Endothelial cell of umbilical vein (primary cell): ENCODE results near the gene TUBA3C. TPM values are rescaled to one million over a fixed set of nuclear protein-coding genes. Genes with fewer than 3 reads are reported as not detected.

ENCODE experiments used
- BruUV-seq: library from RNA; stranded (reverse); fragments of 400-500 nt; replicated peaks from 2 replicates; lab custom pipeline; 2021; lab: Mats Ljungman, UMichigan
- CTCF ChIA-PET: fragments of 300-600, 350-600 bp; sonication (Branson Sonifier 250); formaldehyde crosslinking; loops from one replicate; lab custom pipeline; 2021; ENCODE audit warnings: antibody characterized with exemption, inconsistent platforms; lab: Charles Lee
- POLR2A ChIA-PET: fragments of 300-600, 350-600 bp; sonication (Branson Sonifier 250); formaldehyde crosslinking; loops from one replicate; lab custom pipeline; 2021; ENCODE audit warnings: antibody characterized with exemption, inconsistent platforms; lab: Charles Lee
- DNase-seq: peaks from one replicate; pipeline ENCODE4 v3.0.0-alpha.2; 2011; ENCODE audit warnings: low read depth, low spot score
- FAIRE-seq: peaks from 2 replicates; lab custom pipeline; 2011; peaks lifted over from hg19 to GRCh38; lab: Jason Lieb, UNC
- H2AFZ ChIP-seq: 2 replicates; pipeline ENCODE4 v1.6.0; 2012; ENCODE audit warnings: low read depth, low read length, control low read depth, inconsistent platforms
- H3K27ac ChIP-seq: 2 replicates; pipeline ENCODE4 v1.5.1; 2011; ENCODE audit warnings: low read depth, mild to moderate bottlenecking, control low read depth, low read length, moderate library complexity; ENCODE audit not compliant: insufficient read depth
- H3K27me3 ChIP-seq, 2 experiments: 2 replicates each; pipeline versions ENCODE4 v1.6.0 to v1.6.1; 2011; ENCODE audit warnings: low read length in 2 of 2, mixed read lengths in 1 of 2; ENCODE audit not compliant: control insufficient read depth in 2 of 2, insufficient read depth in 2 of 2
- H3K36me3 ChIP-seq, 2 experiments: 2 replicates in 1 of 2; 3 replicates in 1 of 2; pipeline ENCODE4 v1.5.1; 2011; ENCODE audit warnings: low read length in 2 of 2, mild to moderate bottlenecking in 1 of 2, moderate library complexity in 1 of 2; ENCODE audit not compliant: control insufficient read depth in 2 of 2, insufficient read depth in 2 of 2; ENCODE audit errors: extremely low read depth in 1 of 2
- H3K4me1 ChIP-seq: 3 replicates; pipeline ENCODE4 v1.5.1; 2011; ENCODE audit warnings: mild to moderate bottlenecking, low read length; ENCODE audit not compliant: control insufficient read depth, insufficient read depth; ENCODE audit errors: extremely low read depth
- H3K4me2 ChIP-seq: 2 replicates; pipeline ENCODE4 v1.6.1; 2011; ENCODE audit warnings: low read length, control low read depth, mixed read lengths; ENCODE audit not compliant: insufficient read depth
- H3K4me3 ChIP-seq, 3 experiments: fragments of 200-600 bp in 1 of 3; sonication (generic), shearing (Covaris generic) in 1 of 3; replicated peaks in 1 of 3; 2 replicates each; pipeline ENCODE4 v1.5.1; 2011 to 2016; ENCODE audit warnings: control low read depth in 3 of 3, low read length in 3 of 3, mild to moderate bottlenecking in 2 of 3, inconsistent platforms in 1 of 3, low read depth in 1 of 3, moderate library complexity in 1 of 3; ENCODE audit not compliant: insufficient read depth in 1 of 3
- H3K79me2 ChIP-seq: 2 replicates; pipeline ENCODE4 v1.6.0; 2012; ENCODE audit warnings: low read length, inconsistent platforms; ENCODE audit not compliant: control insufficient read depth, insufficient read depth
- H3K9ac ChIP-seq: replicated peaks from 2 replicates; pipeline ENCODE3; 2011; ENCODE audit warnings: low read length, control low read depth; ENCODE audit not compliant: insufficient read depth; ENCODE audit errors: extremely low read depth
- H3K9me1 ChIP-seq: replicated peaks from 3 replicates; pipeline ENCODE4 v1.6.0; 2011; ENCODE audit warnings: mild to moderate bottlenecking, low read length; ENCODE audit not compliant: control insufficient read depth, insufficient read depth; ENCODE audit errors: extremely low read depth
- H3K9me3 ChIP-seq: replicated peaks from 2 replicates; pipeline ENCODE4 v1.5.1; 2012; ENCODE audit warnings: low read length, inconsistent platforms; ENCODE audit not compliant: control insufficient read depth, insufficient read depth
- H4K20me1 ChIP-seq: replicated peaks from 2 replicates; pipeline ENCODE3; 2011; ENCODE audit warnings: mild to moderate bottlenecking, low read length; ENCODE audit not compliant: control insufficient read depth, insufficient read depth; ENCODE audit errors: extremely low read depth
- CTCF ChIP-seq, 2 donors: IDR thresholded peaks; 1 replicate in 1 of 2; 2 replicates in 1 of 2; pipeline ENCODE4 v1.5.1; 2011; ENCODE audit warnings: low read length in 2 of 2, mild to moderate bottlenecking in 2 of 2, moderate library complexity in 2 of 2, control low read depth in 1 of 2, inconsistent platforms in 1 of 2, low read depth in 1 of 2; ENCODE audit not compliant: insufficient read depth in 1 of 2; ENCODE audit errors: extremely low read depth in 1 of 2
- EZH2 ChIP-seq: IDR thresholded peaks from 2 replicates; pipeline ENCODE4 v1.6.1; 2012; ENCODE audit warnings: borderline replicate concordance, low read depth, mild to moderate bottlenecking, moderate library complexity, low read length, inconsistent platforms; ENCODE audit not compliant: severe bottlenecking
- FOS ChIP-seq: IDR thresholded peaks from 2 replicates; pipeline ENCODE4 v1.6.1; 2011; ENCODE audit warnings: mild to moderate bottlenecking, low read length, moderate library complexity, borderline replicate concordance; ENCODE audit not compliant: insufficient read depth
- GATA2 ChIP-seq: IDR thresholded peaks from 2 replicates; pipeline ENCODE4 v1.7.0; 2011; ENCODE audit warnings: low read depth, mild to moderate bottlenecking, moderate library complexity, mixed read lengths, low read length; ENCODE audit not compliant: insufficient read length, insufficient read depth
- JUN ChIP-seq: IDR thresholded peaks from 2 replicates; pipeline ENCODE4 v1.6.1; 2011; ENCODE audit warnings: borderline replicate concordance, low read depth; ENCODE audit not compliant: insufficient read length, insufficient read depth
- MYC ChIP-seq: IDR thresholded peaks from one replicate; pipeline ENCODE4 v1.6.1; 2011; ENCODE audit warnings: mild to moderate bottlenecking, low read depth, low read length
- POLR2A ChIP-seq: IDR thresholded peaks from 2 replicates; pipeline ENCODE4 v1.6.1; 2012; ENCODE audit warnings: low read depth, mild to moderate bottlenecking, control low read depth, low read length
- POLR2AphosphoS5 ChIP-seq: IDR thresholded peaks from 2 replicates; pipeline ENCODE4 v1.6.1; 2012; ENCODE audit warnings: low read depth, mild to moderate bottlenecking, control low read depth, low read length, moderate library complexity; ENCODE audit not compliant: insufficient read depth
- dilution Hi-C: fragments of 300-500 bp; cut with MboI; formaldehyde crosslinking; loops from one replicate; pipeline ENCODE4 v1.15.0; 2019; ENCODE audit warnings: low sequenced_read_pairs; ENCODE audit not compliant: extremely low pct_ligation_motif_present
- intact Hi-C: fragments of 100-400 bp; cut with micrococcal nuclease; formaldehyde crosslinking; loops from one replicate; pipeline ENCODE4 v1.10.0; 2022
- polyA plus RNA-seq, 4 experiments: library from polyadenylated mRNA; depleted of rRNA in 3 of 4; stranded (reverse) in 3 of 4; unstranded in 1 of 4; fragments of >200 nt; gene quantifications; 2 replicates each; pipeline versions ENCODE4 v1.2.1 to v1.2.3, GENCODE V29; 2011 to 2012; ENCODE audit warnings: missing spikeins in 1 of 4
- total RNA-seq: library from RNA; stranded (reverse); gene quantifications from 2 replicates; pipeline ENCODE4 v1.2.3, GENCODE V29; 2021
- TF ChIP-seq, protein P1 (sequence below): IDR thresholded peaks from 2 replicates; pipeline ENCODE4 v1.6.1; 2011; ENCODE audit not compliant: insufficient read depth, insufficient read length

The TUBA3C gene
- total and polyA plus RNA-seq, 2 donors (not counting 3 experiments of a cell fraction or from before 2014, with no cell fraction given) = not detected

GRCh38 chr13:19156013-19156825 lies 25.4 kb downstream of the TUBA3C start:
- Histone ChIP-seq H3K9me3 (peaks cover 16% of the 10 kb centered on the region), H3K4me1 (no peaks in the 10 kb centered on the region), H4K20me1 (no peaks in the 10 kb centered on the region), H3K4me3 (no peak overlapping the region), H3K4me2 (no peak overlapping the region), H3K27ac (no peak overlapping the region), H3K36me3 (no peaks in the 10 kb centered on the region), H3K9ac (no peak overlapping the region), H3K27me3 (no peaks in the 10 kb centered on the region), H2AFZ (no peak overlapping the region), H3K9me1 (no peaks in the 10 kb centered on the region), H3K79me2 (no peaks in the 10 kb centered on the region)
- DNase-seq (no peak), FAIRE-seq (no peak)
- BruUV-seq = no TSS peak
- intact Hi-C loops (no loop called here), dilution Hi-C loops (no loop called here)
- CTCF ChIA-PET = no interaction called here
- TF ChIP-seq EZH2 = no peak
- TF ChIP-seq GATA2 = no peak
- no peak for TF ChIP-seq FOS
- TF ChIP-seq, protein P1, sequence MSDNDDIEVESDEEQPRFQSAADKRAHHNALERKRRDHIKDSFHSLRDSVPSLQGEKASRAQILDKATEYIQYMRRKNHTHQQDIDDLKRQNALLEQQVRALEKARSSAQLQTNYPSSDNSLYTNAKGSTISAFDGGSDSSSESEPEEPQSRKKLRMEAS = no peak
- TF ChIP-seq MYC = no peak
- TF ChIP-seq POLR2AphosphoS5 = no peak
- no peak for TF ChIP-seq JUN
- no peak for TF ChIP-seq POLR2A
- no peak for TF ChIP-seq CTCF (IDR thresholded peaks at IDR 0.05; ENCODE audit: extremely low read depth in 1 of 2, insufficient read depth in 1 of 2, low read depth in 1 of 2, low read length in 2 of 2)
- POLR2A ChIA-PET = no interaction called here
